ENCODE data around the gene CTXN3. TPM values are rescaled to one million over a fixed set of nuclear protein-coding genes. Genes with fewer than 3 reads are reported as not detected.

Gene CTXN3
- polyA plus RNA-seq, 1 donor from 2014 or later = 0.83 TPM

GRCh38 chr5:127683008-127683407 lies 34.1 kb downstream of the CTXN3 start:
- H3K9me3 ChIP-seq (ENCODE audit: low read length) = no peaks in the 10 kb centered on the region
- H2AFZ ChIP-seq (ENCODE audit: low read depth, low read length) = no peak overlapping the region
- no peak overlapping the region for H3K9ac ChIP-seq (ENCODE audit: low read length)
- no peak overlapping the region for H3K4me2 ChIP-seq (ENCODE audit: low read length)
- no peaks in the 10 kb centered on the region for H3K79me2 ChIP-seq (replicated peaks; ENCODE audit: insufficient read depth, low read length)
- TF ChIP-seq TAF1 (IDR thresholded peaks at IDR 0.05; ENCODE audit: low read depth) (no peak), EP300 (conservative IDR thresholded peaks at IDR 0.05; ENCODE audit: poor library complexity, severe bottlenecking) (no peak), EZH2 (IDR thresholded peaks at IDR 0.05; ENCODE audit: borderline replicate concordance, insufficient read depth, low read length, poor library complexity, severe bottlenecking) (no peak), SMC3 (conservative IDR thresholded peaks at IDR 0.05; ENCODE audit: poor library complexity) (no peak), MXI1 (conservative IDR thresholded peaks at IDR 0.05; ENCODE audit: poor library complexity, severe bottlenecking) (no peak), RAD21 (conservative IDR thresholded peaks at IDR 0.05) (no peak), POLR2AphosphoS5 (IDR thresholded peaks at IDR 0.05) (no peak)
- TF ChIP-seq, protein P1, sequence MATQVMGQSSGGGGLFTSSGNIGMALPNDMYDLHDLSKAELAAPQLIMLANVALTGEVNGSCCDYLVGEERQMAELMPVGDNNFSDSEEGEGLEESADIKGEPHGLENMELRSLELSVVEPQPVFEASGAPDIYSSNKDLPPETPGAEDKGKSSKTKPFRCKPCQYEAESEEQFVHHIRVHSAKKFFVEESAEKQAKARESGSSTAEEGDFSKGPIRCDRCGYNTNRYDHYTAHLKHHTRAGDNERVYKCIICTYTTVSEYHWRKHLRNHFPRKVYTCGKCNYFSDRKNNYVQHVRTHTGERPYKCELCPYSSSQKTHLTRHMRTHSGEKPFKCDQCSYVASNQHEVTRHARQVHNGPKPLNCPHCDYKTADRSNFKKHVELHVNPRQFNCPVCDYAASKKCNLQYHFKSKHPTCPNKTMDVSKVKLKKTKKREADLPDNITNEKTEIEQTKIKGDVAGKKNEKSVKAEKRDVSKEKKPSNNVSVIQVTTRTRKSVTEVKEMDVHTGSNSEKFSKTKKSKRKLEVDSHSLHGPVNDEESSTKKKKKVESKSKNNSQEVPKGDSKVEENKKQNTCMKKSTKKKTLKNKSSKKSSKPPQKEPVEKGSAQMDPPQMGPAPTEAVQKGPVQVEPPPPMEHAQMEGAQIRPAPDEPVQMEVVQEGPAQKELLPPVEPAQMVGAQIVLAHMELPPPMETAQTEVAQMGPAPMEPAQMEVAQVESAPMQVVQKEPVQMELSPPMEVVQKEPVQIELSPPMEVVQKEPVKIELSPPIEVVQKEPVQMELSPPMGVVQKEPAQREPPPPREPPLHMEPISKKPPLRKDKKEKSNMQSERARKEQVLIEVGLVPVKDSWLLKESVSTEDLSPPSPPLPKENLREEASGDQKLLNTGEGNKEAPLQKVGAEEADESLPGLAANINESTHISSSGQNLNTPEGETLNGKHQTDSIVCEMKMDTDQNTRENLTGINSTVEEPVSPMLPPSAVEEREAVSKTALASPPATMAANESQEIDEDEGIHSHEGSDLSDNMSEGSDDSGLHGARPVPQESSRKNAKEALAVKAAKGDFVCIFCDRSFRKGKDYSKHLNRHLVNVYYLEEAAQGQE (IDR thresholded peaks at IDR 0.05; ENCODE audit: borderline replicate concordance) = no peak
- TF ChIP-seq, protein P2, sequence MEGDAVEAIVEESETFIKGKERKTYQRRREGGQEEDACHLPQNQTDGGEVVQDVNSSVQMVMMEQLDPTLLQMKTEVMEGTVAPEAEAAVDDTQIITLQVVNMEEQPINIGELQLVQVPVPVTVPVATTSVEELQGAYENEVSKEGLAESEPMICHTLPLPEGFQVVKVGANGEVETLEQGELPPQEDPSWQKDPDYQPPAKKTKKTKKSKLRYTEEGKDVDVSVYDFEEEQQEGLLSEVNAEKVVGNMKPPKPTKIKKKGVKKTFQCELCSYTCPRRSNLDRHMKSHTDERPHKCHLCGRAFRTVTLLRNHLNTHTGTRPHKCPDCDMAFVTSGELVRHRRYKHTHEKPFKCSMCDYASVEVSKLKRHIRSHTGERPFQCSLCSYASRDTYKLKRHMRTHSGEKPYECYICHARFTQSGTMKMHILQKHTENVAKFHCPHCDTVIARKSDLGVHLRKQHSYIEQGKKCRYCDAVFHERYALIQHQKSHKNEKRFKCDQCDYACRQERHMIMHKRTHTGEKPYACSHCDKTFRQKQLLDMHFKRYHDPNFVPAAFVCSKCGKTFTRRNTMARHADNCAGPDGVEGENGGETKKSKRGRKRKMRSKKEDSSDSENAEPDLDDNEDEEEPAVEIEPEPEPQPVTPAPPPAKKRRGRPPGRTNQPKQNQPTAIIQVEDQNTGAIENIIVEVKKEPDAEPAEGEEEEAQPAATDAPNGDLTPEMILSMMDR (IDR thresholded peaks at IDR 0.05; ENCODE audit: poor library complexity, severe bottlenecking) = no peak
- H3K27me3 ChIP-seq (ENCODE audit: insufficient read depth, low read depth, low read length) = no peaks in the 10 kb centered on the region
- no peaks in the 10 kb centered on the region for H3F3A ChIP-seq (ENCODE audit: insufficient read depth, low read length, poor library complexity, severe bottlenecking)
- H3K4me3 ChIP-seq (ENCODE audit: low read length) = no peak overlapping the region
- no peak overlapping the region for H3K27ac ChIP-seq (ENCODE audit: low read length)
- no peaks in the 10 kb centered on the region for H4K20me1 ChIP-seq (ENCODE audit: insufficient read depth)
- H3K36me3 ChIP-seq (ENCODE audit: insufficient read depth, low read length) = no peaks in the 10 kb centered on the region
- H3K9me2 ChIP-seq (ENCODE audit: insufficient read depth, low read length) = no peaks in the 10 kb centered on the region

DNA sequence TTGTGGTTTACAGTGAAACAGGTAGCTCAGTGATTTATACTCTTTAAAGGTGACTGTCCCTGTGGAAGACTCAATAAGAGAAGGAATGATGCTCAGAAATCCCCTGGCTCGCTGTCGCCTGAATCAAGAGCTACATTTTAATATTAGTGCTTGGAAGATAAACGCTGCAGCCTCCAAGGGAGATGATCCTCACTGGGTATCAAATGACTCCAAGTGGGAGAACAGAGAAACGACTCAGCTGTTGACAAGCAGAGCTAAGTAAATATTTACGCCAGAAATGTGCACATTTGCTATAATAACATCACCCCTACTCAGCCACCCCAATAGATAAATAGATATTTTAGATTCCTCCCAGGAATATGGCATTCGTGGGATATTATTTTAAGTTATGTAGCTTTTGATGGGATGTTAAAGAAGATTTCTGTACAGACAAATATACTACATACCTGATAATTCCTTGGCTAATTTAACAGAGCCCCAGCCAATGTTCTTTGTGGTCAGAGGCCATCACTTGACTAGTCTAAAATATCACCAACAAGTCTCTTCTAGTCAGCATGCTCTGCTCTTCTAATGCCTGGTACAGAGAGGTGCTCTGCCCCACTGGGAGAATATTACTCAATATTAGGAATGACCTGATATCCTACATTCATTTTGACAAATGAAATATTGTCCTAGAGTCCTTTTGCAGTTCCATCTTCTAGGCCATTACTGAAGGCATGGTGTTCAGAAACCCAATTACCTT lies 36.0 kb downstream of the CTXN3 start:
- H2AFZ ChIP-seq (ENCODE audit: low read depth, low read length) = no peak overlapping the region
- H3K27me3 ChIP-seq (ENCODE audit: insufficient read depth, low read depth, low read length) = no peaks in the 10 kb centered on the region
- no peaks in the 10 kb centered on the region for H3K9me2 ChIP-seq (ENCODE audit: insufficient read depth, low read length)
- H3K4me3 ChIP-seq (ENCODE audit: low read length) = no peak overlapping the region
- TF ChIP-seq POLR2AphosphoS5 (IDR thresholded peaks at IDR 0.05) = no peak
- TF ChIP-seq TAF1 (IDR thresholded peaks at IDR 0.05; ENCODE audit: low read depth) = no peak
- TF ChIP-seq EP300 (conservative IDR thresholded peaks at IDR 0.05; ENCODE audit: poor library complexity, severe bottlenecking) = no peak
- no peak for TF ChIP-seq RAD21 (conservative IDR thresholded peaks at IDR 0.05)
- no peaks in the 10 kb centered on the region for H4K20me1 ChIP-seq (ENCODE audit: insufficient read depth)
- no peaks in the 10 kb centered on the region for H3K79me2 ChIP-seq (replicated peaks; ENCODE audit: insufficient read depth, low read length)
- H3K36me3 ChIP-seq (ENCODE audit: insufficient read depth, low read length) = no peaks in the 10 kb centered on the region
- H3K9ac ChIP-seq (ENCODE audit: low read length) = no peak overlapping the region
- no peaks in the 10 kb centered on the region for H3K9me3 ChIP-seq (ENCODE audit: low read length)
- H3F3A ChIP-seq (ENCODE audit: insufficient read depth, low read length, poor library complexity, severe bottlenecking) = no peaks in the 10 kb centered on the region
- no peak overlapping the region for H3K4me2 ChIP-seq (ENCODE audit: low read length)
- no peak overlapping the region for H3K27ac ChIP-seq (ENCODE audit: low read length)

Measured in neural cell (in vitro differentiated cells).